ENCODE measurements around the gene ATRN. TPM values are rescaled to one million over a fixed set of nuclear protein-coding genes. Genes with fewer than 3 reads are reported as not detected.

Gene ATRN
- total RNA-seq, 2 experiments from 2014 or later: 0.09 to 4.5 TPM

DNA sequence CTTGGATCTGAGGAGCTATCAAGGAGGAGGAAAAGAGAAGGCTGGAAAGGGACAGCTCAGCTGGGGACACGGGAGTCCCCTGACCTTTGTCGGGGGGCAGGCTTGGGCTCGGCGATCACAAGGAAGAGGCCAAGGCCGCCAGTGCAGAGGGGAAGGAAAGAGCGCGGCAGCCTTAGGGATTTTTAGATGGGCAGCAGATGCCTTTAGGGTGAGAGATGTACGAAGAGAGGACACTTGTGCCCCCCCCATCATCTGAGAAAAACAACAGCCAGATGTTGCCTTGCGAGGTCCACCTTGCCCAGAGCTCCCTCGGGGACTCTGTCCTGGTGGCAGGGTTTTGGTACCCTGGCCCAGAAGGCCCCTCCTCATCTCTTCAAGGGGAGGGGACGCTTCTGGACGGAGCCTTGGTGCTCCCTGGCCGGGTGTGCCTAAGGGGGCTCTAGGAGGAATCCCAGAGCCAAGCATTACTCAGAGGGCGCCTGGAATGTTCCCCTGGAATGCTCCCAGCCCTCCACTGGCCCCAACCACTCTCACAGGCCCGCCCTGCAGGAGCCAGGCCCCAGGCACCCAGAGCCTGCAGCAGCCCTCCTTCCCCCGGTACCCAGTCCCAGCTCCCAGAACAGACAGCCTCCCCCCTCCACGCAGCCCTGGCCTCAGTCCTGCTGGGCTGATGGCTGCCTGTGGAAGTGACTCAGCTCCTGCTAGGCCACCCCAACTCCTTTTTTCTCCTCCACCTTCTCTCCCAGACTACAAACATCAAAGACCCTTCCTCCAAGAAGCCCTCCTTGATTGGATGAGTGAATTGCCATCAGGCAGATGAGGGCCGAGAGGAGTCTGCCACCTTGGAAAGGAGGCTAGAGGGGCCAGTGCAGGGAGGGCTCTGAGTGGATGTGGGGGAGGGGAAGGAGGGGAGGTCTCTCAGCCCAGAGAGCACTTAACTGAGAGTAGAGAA is 209.2 kb downstream of the ATRN start:
- no peak for DNase-seq (ENCODE audit: low spot score)
- Histone ChIP-seq H3K79me2 (ENCODE audit: insufficient read depth, low read depth, low read length) (no peaks in the 10 kb centered on the region), H3K4me1 (ENCODE audit: insufficient read depth, low read length, poor library complexity, severe bottlenecking) (no peaks in the 10 kb centered on the region), H3K27ac (ENCODE audit: low read depth, low read length, poor library complexity, severe bottlenecking) (no peak overlapping the region), H3K4me3 (ENCODE audit: low read depth, low read length, poor library complexity, severe bottlenecking) (no peak overlapping the region), H3K9me2 (ENCODE audit: insufficient read depth, low read length) (no peaks in the 10 kb centered on the region), H3K9me3 (ENCODE audit: low read length) (no peaks in the 10 kb centered on the region), H4K20me1 (ENCODE audit: insufficient read depth, low read length) (no peaks in the 10 kb centered on the region), H3K36me3 (ENCODE audit: insufficient read depth, low read length) (no peaks in the 10 kb centered on the region), H2AFZ (ENCODE audit: low read length) (no peak overlapping the region), H3K4me2 (ENCODE audit: low read length) (no peak overlapping the region)
- ChIA-PET POLR2A (no interaction called here), CTCF (ENCODE audit: unreplicated experiment) (no interaction called here)
- no TSS peak for BruUV-seq (replicated peaks)
- TF ChIP-seq EZH2phosphoT487 (IDR thresholded peaks at IDR 0.05; ENCODE audit: borderline replicate concordance, low read depth, low read length): no peak
- TF ChIP-seq, protein P1, sequence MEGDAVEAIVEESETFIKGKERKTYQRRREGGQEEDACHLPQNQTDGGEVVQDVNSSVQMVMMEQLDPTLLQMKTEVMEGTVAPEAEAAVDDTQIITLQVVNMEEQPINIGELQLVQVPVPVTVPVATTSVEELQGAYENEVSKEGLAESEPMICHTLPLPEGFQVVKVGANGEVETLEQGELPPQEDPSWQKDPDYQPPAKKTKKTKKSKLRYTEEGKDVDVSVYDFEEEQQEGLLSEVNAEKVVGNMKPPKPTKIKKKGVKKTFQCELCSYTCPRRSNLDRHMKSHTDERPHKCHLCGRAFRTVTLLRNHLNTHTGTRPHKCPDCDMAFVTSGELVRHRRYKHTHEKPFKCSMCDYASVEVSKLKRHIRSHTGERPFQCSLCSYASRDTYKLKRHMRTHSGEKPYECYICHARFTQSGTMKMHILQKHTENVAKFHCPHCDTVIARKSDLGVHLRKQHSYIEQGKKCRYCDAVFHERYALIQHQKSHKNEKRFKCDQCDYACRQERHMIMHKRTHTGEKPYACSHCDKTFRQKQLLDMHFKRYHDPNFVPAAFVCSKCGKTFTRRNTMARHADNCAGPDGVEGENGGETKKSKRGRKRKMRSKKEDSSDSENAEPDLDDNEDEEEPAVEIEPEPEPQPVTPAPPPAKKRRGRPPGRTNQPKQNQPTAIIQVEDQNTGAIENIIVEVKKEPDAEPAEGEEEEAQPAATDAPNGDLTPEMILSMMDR (conservative IDR thresholded peaks at IDR 0.05; ENCODE audit: low read length): no peak
- intact Hi-C loops (cut with micrococcal nuclease; ENCODE audit: unreplicated experiment): loop anchor here (5.0 kb wide), 1 partner anchor 177 kb away; no protein-coding TSS in a partner anchor

DNA sequence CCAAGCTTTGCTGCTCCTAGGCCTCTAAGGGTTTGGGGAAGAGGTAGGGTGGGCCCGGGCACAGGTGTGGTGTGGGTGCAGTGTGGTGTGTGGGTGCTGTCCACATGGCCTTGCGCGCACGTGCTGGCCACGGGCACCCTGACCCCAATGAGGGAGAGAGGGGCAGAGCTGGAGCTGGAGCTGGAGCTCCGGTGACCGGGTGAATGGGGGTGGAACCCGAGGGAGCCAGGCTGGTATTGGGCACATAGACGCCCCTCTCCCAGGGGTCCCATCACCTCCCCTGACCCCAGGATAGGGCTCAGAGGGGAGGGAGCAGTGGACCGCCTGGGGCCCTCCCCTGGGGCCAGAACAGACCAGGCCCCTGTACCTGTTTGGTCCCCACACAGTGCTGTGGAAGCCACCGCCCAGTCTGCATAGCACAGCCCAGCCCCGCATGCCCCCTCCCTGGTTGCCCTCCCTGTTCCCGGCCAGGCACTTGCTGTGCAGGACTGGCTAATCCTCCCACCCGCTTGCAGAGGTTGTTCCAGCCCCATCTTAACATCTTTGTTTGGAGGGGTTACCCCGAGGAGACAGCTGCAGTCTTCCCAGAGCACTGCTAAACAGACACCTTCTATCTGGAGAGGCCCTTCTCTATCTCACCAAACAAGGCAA is 210.0 kb downstream of the ATRN start:
- no TSS peak for BruUV-seq (replicated peaks)

More for the DNA sequence above, 210.0 kb downstream of the ATRN start:
- H3K79me2 ChIP-seq (ENCODE audit: insufficient read depth, low read depth, low read length): no peaks in the 10 kb centered on the region
- no peaks in the 10 kb centered on the region for H3K4me1 ChIP-seq (ENCODE audit: insufficient read depth, low read length, poor library complexity, severe bottlenecking)
- H3K9me3 ChIP-seq (ENCODE audit: low read length): no peaks in the 10 kb centered on the region
- ChIA-PET POLR2A (no interaction called here), CTCF (ENCODE audit: unreplicated experiment) (no interaction called here)
- DNase-seq (ENCODE audit: low spot score): no peak
- intact Hi-C loops (cut with micrococcal nuclease; ENCODE audit: unreplicated experiment): no loop called here
- no peak for TF ChIP-seq EZH2phosphoT487 (IDR thresholded peaks at IDR 0.05; ENCODE audit: borderline replicate concordance, low read depth, low read length)
- TF ChIP-seq, protein P1 (conservative IDR thresholded peaks at IDR 0.05; ENCODE audit: low read length): no peak
- H4K20me1 ChIP-seq (ENCODE audit: insufficient read depth, low read length): no peaks in the 10 kb centered on the region
- H3K4me3 ChIP-seq (ENCODE audit: low read depth, low read length, poor library complexity, severe bottlenecking): no peak overlapping the region
- H3K4me2 ChIP-seq (ENCODE audit: low read length): no peak overlapping the region
- no peak overlapping the region for H3K27ac ChIP-seq (ENCODE audit: low read depth, low read length, poor library complexity, severe bottlenecking)
- H3K36me3 ChIP-seq (ENCODE audit: insufficient read depth, low read length): no peaks in the 10 kb centered on the region
- H3K9me2 ChIP-seq (ENCODE audit: insufficient read depth, low read length): no peaks in the 10 kb centered on the region
- H2AFZ ChIP-seq (ENCODE audit: low read length): no peak overlapping the region

Data from OCI-LY7 (cell line).